OCI-LY1 (cell line): ENCODE data around the gene WDR70.

ENCODE experiments used
- CTCF ChIP-seq: fragments of 200-600 bp; sonication (generic), shearing (Covaris generic); IDR thresholded peaks from 2 replicates; pipeline ENCODE4 v1.5.1; 2017; ENCODE audit warnings: mild to moderate bottlenecking, antibody characterized with exemption, low read length, moderate library complexity, mixed read lengths
- EZH2 ChIP-seq: fragments of 200-600 bp; sonication (generic), shearing (Covaris generic); IDR thresholded peaks from 2 replicates; pipeline ENCODE4 v1.8.0; 2017; ENCODE audit warnings: borderline replicate concordance, mixed run types, mild to moderate bottlenecking, antibody characterized with exemption, low read length, moderate library complexity, mixed read lengths

GRCh38 chr5:37771731-37772130 lies 392.6 kb downstream of the WDR70 start:
- no peak for TF ChIP-seq CTCF
- TF ChIP-seq EZH2 = no peak
